Thyroid gland (tissue), 4 donors: Measurements from ENCODE around the gene SYPL2. TPM values are rescaled to one million over a fixed set of nuclear protein-coding genes. Genes with fewer than 3 reads are reported as not detected.

Experiments used
- DNase-seq, 2 donors: peaks; one replicate each; pipeline ENCODE4 v3.0.0-alpha.2; 2019
- H3K27ac ChIP-seq, 3 donors: fragments of 200-600 bp; sonication (generic); 1 replicate in 2 of 3; 2 replicates in 1 of 3; pipeline ENCODE4 v1.5.1; 2016 to 2019; ENCODE audit warnings: mild to moderate bottlenecking in 1 of 3, moderate library complexity in 1 of 3
- H3K27me3 ChIP-seq: fragments of 200-600 bp; sonication (generic); one replicate; pipeline ENCODE4 v1.5.1; 2019
- H3K36me3 ChIP-seq, 2 donors: fragments of 200-600 bp; sonication (generic); one replicate each; pipeline ENCODE4 v1.5.1; 2016 to 2019
- H3K4me1 ChIP-seq, 2 donors: fragments of 200-600 bp; sonication (generic); one replicate each; pipeline ENCODE4 v1.5.1; 2017 to 2019
- H3K4me3 ChIP-seq, 3 donors: fragments of 200-600 bp; sonication (generic); replicated peaks in 1 of 3; 1 replicate in 2 of 3; 2 replicates in 1 of 3; pipeline ENCODE4 v1.5.1; 2016; ENCODE audit warnings: mild to moderate bottlenecking in 1 of 3
- H3K9me3 ChIP-seq: fragments of 200-600 bp; sonication (generic); one replicate; pipeline ENCODE4 v1.5.1; 2017
- CTCF ChIP-seq, 6 experiments: fragments of 200-600 bp in 3 of 6; fragments of 450-650 bp in 3 of 6; sonication (generic) in 3 of 6; IDR thresholded peaks; one replicate each; pipeline ENCODE4 v1.5.1; 2016 to 2019; ENCODE audit warnings: antibody characterized with exemption in 6 of 6, mild to moderate bottlenecking in 2 of 6, inconsistent platforms in 1 of 6, moderate library complexity in 1 of 6
- POLR2A ChIP-seq, 2 donors: fragments of 450-650 bp; IDR thresholded peaks; one replicate each; pipeline ENCODE4 v1.6.1; 2017; ENCODE audit warnings: antibody characterized with exemption in 2 of 2, mild to moderate bottlenecking in 2 of 2, moderate library complexity in 1 of 2
- WGBS, 2 donors: methylation state at CpG; one replicate each; pipeline ENCODE4 v1.1.5; 2017; 5-methylcytosine and 5-hydroxymethylcytosine counted together
- intact Hi-C: fragments of 100-400 bp; cut with DNase I; formaldehyde crosslinking; loops from one replicate; pipeline ENCODE4 v1.15.1; 2023
- total RNA-seq, 4 donors: library from RNA; depleted of rRNA; stranded (reverse); fragments of >200 nt; gene quantifications; one replicate each; pipeline ENCODE4 v1.2.3, GENCODE V29; 2016

The SYPL2 gene
- total RNA-seq, result 10 to 100 TPM in 1 of 4 donors, 1 to 10 TPM in 3; 7.9 to 12.4 (median 9.1) TPM

GRCh38 chr1:109466452-109467300 is at the start of gene SYPL2:
TSS of gene SYPL2 (plus strand) at chr1:109466546. CDS start at chr1:109466844, 298 bp downstream.
- no peaks in the 10 kb centered on the region for H3K27me3 ChIP-seq
- 0% methylated on average over 5 to 42 of the region's 88 CpGs for WGBS, 2 donors
- TF ChIP-seq POLR2A (IDR thresholded peaks at IDR 0.05), result peak in 1 of 2 donors; percentile 67
- TF ChIP-seq CTCF (IDR thresholded peaks at IDR 0.05), result peak in 1 of 6 experiments; percentile 2

GRCh38 chr1:109423498-109423897 is 42.8 kb upstream of the SYPL2 start:
- WGBS, 2 donors, result 77 to 79% methylated on average over 2 of the region's 2 CpGs
- Histone ChIP-seq H3K9me3 (no peaks in the 10 kb centered on the region), H3K4me1 (peaks cover 18 to 23% of the 10 kb centered on the region in 2 donors), H3K27me3 (no peaks in the 10 kb centered on the region), H3K27ac (no peak overlapping the region), H3K4me3 (no peak overlapping the region), H3K36me3 (peaks cover 12 to 28% of the 10 kb centered on the region in 2 donors)
- DNase-seq, result no peak
- intact Hi-C loops, result no loop called here
- no peak for TF ChIP-seq POLR2A (IDR thresholded peaks at IDR 0.05)

More at GRCh38 chr1:109466452-109467300, at the start of gene SYPL2:
- intact Hi-C loops, result no loop called here
- H3K4me3 ChIP-seq, result peak within 1 kb of the TSS; percentile 34 to 69 (median 65)
- DNase-seq, result peak; percentile 81
- peaks cover 15% of the 10 kb centered on the region in 2 donors for H3K4me1 ChIP-seq
- no peaks in the 10 kb centered on the region for H3K9me3 ChIP-seq
- peak within 1 kb of the TSS; percentile 66 to 93 (median 73) for H3K27ac ChIP-seq
- no peaks in the 10 kb centered on the region for H3K36me3 ChIP-seq

GRCh38 chr1:109425391-109426280 is 40.7 kb upstream of the SYPL2 start:
- no peaks in the 10 kb centered on the region for H3K27me3 ChIP-seq

GRCh38 chr1:109426281-109427170 is 39.8 kb upstream of the SYPL2 start, which contains the start of gene PSMA5:
TSS of gene PSMA5 (minus strand) at chr1:109426448. CDS start at chr1:109426330, 118 bp downstream.
- peak; percentile 98 to 99 for DNase-seq
- Histone ChIP-seq H3K4me3 (peak within 1 kb of the TSS; percentile 45 to 86 (median 70)), H3K36me3 (peaks cover 0 to under 1% of the 10 kb centered on the region in 2 donors), H3K4me1 (peaks cover 18 to 23% of the 10 kb centered on the region in 2 donors), H3K27ac (peak within 1 kb of the TSS; percentile 67 to 81 (median 77)), H3K27me3 (no peaks in the 10 kb centered on the region), H3K9me3 (no peaks in the 10 kb centered on the region)
- TF ChIP-seq CTCF (IDR thresholded peaks at IDR 0.05) (peak in 1 of 6 experiments; percentile 10), POLR2A (IDR thresholded peaks at IDR 0.05) (peak in 1 of 2 donors; percentile 79)
- WGBS, 2 donors, result 0 to 1% methylated on average over 19 to 27 of the region's 50 CpGs
- intact Hi-C loops, result loop anchor here (5.0 kb wide), 1 partner anchor 106 kb away; no protein-coding TSS in a partner anchor

More at GRCh38 chr1:109425391-109426280, 40.7 kb upstream of the SYPL2 start:
- peaks cover 18 to 23% of the 10 kb centered on the region in 2 donors for H3K4me1 ChIP-seq
- H3K36me3 ChIP-seq, result peaks cover 7 to 10% of the 10 kb centered on the region in 2 donors
- WGBS, 2 donors, result 1 to 2% methylated on average over 22 to 31 of the region's 32 CpGs
- peak in 1 of 2 donors; percentile 38 for DNase-seq
- intact Hi-C loops, result loop anchor here (5.0 kb wide), 1 partner anchor 107 kb away; no protein-coding TSS in a partner anchor
- TF ChIP-seq POLR2A (IDR thresholded peaks at IDR 0.05), result no peak
- no peak for TF ChIP-seq CTCF (IDR thresholded peaks at IDR 0.05)
- H3K4me3 ChIP-seq, result peak overlapping the region; percentile 45 to 86 (median 70)
- H3K9me3 ChIP-seq, result no peaks in the 10 kb centered on the region
- peak overlapping the region in 2 of 3 donors; percentile 20 to 77 for H3K27ac ChIP-seq
